GM21367 (cell line): ENCODE data around the gene KLK10.

Experiments used
- ATAC-seq: cut with Tn5 transposase; IDR thresholded peaks from one replicate; pipeline ENCODE4 v1.9.1; 2021; ENCODE audit not compliant: unreplicated experiment

The KLK10 gene

GRCh38 chr19:51019544-51019925, at the start of gene KLK10:
TSS of gene KLK10 (minus strand) at chr19:51019709. CDS start at chr19:51019130, 579 bp downstream.
- no peak for ATAC-seq

GRCh38 chr19:51066393-51067186, 47.1 kb upstream of the KLK10 start:
- ATAC-seq, result no peak

GRCh38 chr19:51065221-51065960, 45.9 kb upstream of the KLK10 start:
- no peak for ATAC-seq

GRCh38 chr19:51064534-51065220, 45.2 kb upstream of the KLK10 start, which contains the start of gene KLK13:
TSS of gene KLK13 (minus strand) at chr19:51065092. CDS start at chr19:51065067, 25 bp downstream.
- ATAC-seq, result no peak

- ATAC-seq, result no peak
Observed at GRCh38 chr19:51063664-51064063, 44.2 kb upstream of the KLK10 start.

- no peak for ATAC-seq
Observed at GRCh38 chr19:51060973-51061372, 41.5 kb upstream of the KLK10 start.

- ATAC-seq, result no peak
Observed at GRCh38 chr19:51060336-51060735, 40.8 kb upstream of the KLK10 start.

- no peak for ATAC-seq
Observed at GRCh38 chr19:51059715-51060114, 40.2 kb upstream of the KLK10 start.

- no peak for ATAC-seq
Observed at GRCh38 chr19:51055866-51056265, 36.4 kb upstream of the KLK10 start.

- no peak for ATAC-seq
Observed at GRCh38 chr19:51047031-51047335, 27.5 kb upstream of the KLK10 start.

GRCh38 chr19:51044327-51044726, 24.8 kb upstream of the KLK10 start:
- no peak for ATAC-seq

GRCh38 chr19:51043497-51043896, 24.0 kb upstream of the KLK10 start:
- ATAC-seq, result no peak

GRCh38 chr19:51040151-51040550, 20.6 kb upstream of the KLK10 start:
- ATAC-seq, result no peak

GRCh38 chr19:51036519-51036918, 17.0 kb upstream of the KLK10 start:
- no peak for ATAC-seq

GRCh38 chr19:51034704-51035103, 15.2 kb upstream of the KLK10 start, which contains the start of gene KLK12:
TSS of gene KLK12 (minus strand) at chr19:51035002. CDS start at chr19:51034621, 381 bp downstream.
- no peak for ATAC-seq

- no peak for ATAC-seq
Observed at GRCh38 chr19:51031880-51032225, 12.3 kb upstream of the KLK10 start.

GRCh38 chr19:51031220-51031879, 11.8 kb upstream of the KLK10 start:
- no peak for ATAC-seq

- no peak for ATAC-seq
Observed at GRCh38 chr19:51030631-51031030, 11.1 kb upstream of the KLK10 start.

- no peak for ATAC-seq
Observed at GRCh38 chr19:51029718-51030117, 10.2 kb upstream of the KLK10 start.

- ATAC-seq, result no peak
Observed at GRCh38 chr19:51027873-51028272, 8.4 kb upstream of the KLK10 start.

- ATAC-seq, result no peak
Observed at GRCh38 chr19:51027126-51027806, 7.8 kb upstream of the KLK10 start.
